Measurements from ENCODE around the gene MBD3L5.
"Not testable (repeated sequence)": the region's sequence is repeated elsewhere in the genome, so short reads cannot be mapped to it uniquely, and the experiment has no call there.

MBD3L5 gene

GRCh38 chr19:7030278-7030677, at the start of gene MBD3L5:
Gene MBD3L5, plus strand, starts transcription at chr19:7030578. Its CDS starts 34 bp downstream, at chr19:7030612.
- not testable (repeated sequence) for DNase-seq

- no peak for DNase-seq
These were observed 46.9 kb upstream of the MBD3L5 start for GRCh38 chr19:6983448-6983847.

GRCh38 chr19:6987850-6988249, 42.5 kb upstream of the MBD3L5 start:
- no peak for DNase-seq

- no peak for DNase-seq
These were observed 42.1 kb upstream of the MBD3L5 start for GRCh38 chr19:6988257-6988656.

GRCh38 chr19:6995054-6995453, 35.3 kb upstream of the MBD3L5 start:
- DNase-seq = no peak

DNA sequence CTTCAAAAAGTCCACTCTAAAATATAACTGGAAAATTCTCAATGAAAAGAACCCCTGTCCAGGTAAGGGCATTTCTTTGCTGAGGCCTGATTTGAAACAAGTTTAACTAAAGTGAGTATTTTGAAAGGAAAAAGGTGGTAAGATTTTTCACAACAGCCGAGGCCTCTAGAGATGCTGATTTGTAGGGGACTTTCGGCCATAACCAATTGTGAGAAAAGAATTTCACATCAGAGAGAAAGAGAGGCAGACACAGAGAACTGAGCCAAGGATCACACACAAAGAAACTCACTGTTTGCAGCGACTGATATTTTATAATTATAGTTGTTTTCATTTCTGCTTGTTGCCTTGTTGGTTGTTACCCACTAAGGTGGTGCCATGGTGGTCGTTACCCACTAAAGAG, 33.6 kb upstream of the MBD3L5 start:
- no peak for DNase-seq

- DNase-seq = no peak
These were observed 32.5 kb upstream of the MBD3L5 start for GRCh38 chr19:6997679-6998445.

- no peak for DNase-seq
These were observed 30.4 kb upstream of the MBD3L5 start for GRCh38 chr19:6999933-7000332.

GRCh38 chr19:7000333-7000732, 30.0 kb upstream of the MBD3L5 start:
- DNase-seq = no peak

DNA sequence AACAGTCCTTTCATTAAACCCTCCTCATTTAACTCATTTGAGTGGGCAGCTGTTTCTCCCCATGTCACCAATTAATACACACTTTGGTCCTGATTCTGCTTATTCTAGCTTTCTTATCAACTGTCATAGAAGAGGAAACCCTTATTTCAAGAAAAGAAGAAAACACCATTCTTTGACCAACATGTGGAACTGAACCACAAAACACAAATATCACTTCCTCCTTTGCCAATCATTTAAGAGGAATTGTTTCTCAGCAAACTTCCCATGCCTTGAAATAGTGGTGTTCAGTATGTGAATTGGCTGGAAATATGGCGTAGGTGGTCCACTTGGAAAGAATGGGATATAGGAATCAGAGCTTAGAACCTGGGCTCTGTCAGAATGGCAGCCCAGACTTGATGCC, 29.6 kb upstream of the MBD3L5 start:
- DNase-seq = no peak

DNA sequence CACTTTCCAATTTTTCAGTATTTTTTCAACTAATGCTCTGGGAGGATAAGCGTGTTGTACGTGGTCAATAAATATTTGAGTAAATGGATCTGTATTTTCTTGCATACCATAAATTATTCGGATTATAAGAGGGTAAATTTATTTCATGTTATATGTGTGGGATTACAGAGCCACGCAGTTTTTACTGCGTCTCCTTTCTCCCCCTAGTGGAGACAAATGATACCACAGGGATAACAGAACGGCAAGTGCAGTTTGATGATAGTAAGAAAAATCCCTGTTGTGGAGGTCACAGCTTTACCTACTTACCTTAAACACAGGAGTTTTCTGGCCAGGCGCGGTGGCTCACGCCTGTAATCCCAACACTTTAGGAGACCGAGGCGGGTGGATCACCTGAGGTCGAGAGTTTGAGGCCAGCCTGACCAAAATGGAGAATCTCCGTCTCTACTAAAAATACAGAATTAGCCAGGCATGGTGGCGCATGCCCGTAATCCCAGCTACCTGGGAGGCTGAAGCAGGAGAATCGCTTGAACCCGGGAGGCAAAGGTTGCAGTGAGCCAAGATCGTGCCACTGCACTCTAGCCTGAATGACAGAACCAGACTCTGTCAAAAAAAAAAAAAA, 26.0 kb upstream of the MBD3L5 start:
- no peak for DNase-seq

- DNase-seq = no peak
These were observed 24.2 kb upstream of the MBD3L5 start for GRCh38 chr19:7006135-7006704.

GRCh38 chr19:7007859-7008258, 22.5 kb upstream of the MBD3L5 start:
- DNase-seq = no peak

GRCh38 chr19:7010722-7011593, 19.4 kb upstream of the MBD3L5 start:
- DNase-seq = no peak

DNA sequence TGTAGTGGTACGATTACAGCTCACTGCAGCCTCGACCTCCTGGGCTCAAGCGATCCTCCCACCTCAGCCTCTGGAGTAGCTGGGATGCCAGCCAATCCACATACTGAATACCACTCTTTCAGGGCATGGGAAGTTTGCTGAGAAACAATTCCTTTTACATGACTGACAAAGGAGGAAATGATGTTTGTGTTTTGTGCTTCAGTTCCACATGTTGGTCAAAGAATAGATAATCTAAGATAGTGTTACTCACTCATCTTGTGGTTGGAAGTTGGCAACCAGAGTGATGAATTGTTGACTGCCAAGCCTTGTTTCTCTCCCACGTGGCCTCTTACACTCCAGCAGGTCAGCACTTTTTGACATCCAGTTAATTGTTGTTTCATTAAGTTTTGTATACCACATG, 16.7 kb upstream of the MBD3L5 start:
- no peak for DNase-seq

DNA sequence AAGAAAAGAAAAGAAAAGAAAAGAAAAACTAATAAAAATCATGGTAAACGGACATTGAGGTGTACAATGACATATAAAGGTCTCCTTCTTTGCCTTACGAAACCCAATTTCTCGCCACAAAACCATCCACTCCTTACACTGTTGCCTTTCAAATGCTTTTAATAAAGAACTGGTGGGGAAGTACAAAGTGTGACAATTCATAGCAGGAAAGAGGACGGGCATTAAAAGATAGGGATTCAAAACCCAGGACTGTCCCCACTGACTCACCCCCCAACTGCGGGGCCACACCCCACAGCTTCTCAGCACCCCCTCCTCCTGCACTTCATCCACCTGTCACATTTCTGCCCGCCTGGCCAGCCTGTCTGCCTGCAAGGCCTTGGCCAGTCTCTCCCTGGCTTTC, 11.6 kb upstream of the MBD3L5 start:
- DNase-seq = no peak

DNA sequence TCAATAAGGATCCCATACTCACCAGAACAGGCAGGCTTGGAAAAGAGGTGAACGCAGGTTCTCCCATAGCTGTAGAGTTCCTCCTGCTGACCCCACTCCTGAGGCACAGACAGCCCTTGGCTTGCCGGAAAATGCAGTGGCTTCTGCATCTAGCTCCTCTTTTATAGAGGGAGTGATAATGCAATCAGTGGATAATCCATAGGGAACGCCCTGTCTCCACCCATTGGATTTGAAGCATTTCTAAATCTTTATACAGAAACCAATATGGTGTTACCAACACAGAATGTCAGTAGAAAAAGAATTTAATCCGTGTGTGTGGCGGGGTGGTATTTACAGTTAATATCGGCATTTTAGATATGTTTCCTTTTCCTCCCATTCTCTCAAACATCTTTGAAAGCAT, 9.0 kb upstream of the MBD3L5 start, which contains the start of gene MBD3L2B:
Gene MBD3L2B, minus strand, starts transcription at position 101 of the 400 bp plus-strand sequence. Its CDS starts 34 bp downstream, at position 67.
- DNase-seq = not testable (repeated sequence)

- not testable (repeated sequence) for DNase-seq
These were observed 1.6 kb upstream of the MBD3L5 start for GRCh38 chr19:7028790-7029189.

DNA sequence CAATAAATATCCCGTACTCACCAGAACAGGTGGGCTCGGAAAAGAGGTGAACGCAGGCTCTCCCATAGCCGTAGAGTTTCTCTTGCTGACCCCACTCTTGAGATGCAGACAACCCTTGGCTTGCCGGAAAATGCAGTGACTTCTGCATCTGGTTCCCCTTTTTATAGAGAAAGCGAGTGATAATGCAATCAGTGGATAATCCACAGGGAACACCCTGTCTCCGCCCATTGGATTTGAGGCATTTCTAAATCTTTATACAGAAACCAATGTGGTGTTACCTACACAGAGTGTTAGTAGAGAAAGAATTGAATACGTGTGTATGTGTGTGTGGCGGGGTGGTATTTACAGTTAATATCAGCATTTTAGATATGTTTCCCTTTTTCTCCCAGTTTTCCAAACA, 9.7 kb downstream of the MBD3L5 start, which contains the start of gene MBD3L4:
Gene MBD3L4, minus strand, starts transcription at position 101 of the 400 bp plus-strand sequence. Its CDS starts 35 bp downstream, at position 66.
- DNase-seq = not testable (repeated sequence)

GRCh38 chr19:7041563-7041962, 11.2 kb downstream of the MBD3L5 start:
- not testable (repeated sequence) for DNase-seq

GRCh38 chr19:7049021-7049420, 18.6 kb downstream of the MBD3L5 start, which contains the start of gene MBD3L2:
Gene MBD3L2, plus strand, starts transcription at chr19:7049321. Its CDS starts 53 bp downstream, at chr19:7049374.
- DNase-seq = not testable (repeated sequence)

DNA sequence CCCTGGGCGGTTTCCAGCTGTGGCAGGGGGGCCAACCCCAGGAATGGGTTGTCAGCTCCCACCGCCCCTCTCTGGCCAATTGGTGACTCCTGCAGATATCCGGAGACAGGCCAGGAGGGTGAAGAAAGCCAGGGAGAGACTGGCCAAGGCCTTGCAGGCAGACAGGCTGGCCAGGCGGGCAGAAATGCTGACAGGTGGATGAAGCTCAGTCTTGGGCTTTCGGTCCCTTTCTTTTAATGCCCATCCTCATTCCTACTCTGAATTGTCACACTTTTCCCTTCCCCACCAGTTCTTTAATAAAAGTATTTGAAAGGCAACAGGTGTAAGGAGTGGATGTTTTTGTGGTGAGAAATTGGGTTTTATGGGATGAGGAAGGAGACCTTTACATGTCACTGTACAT, 21.0 kb downstream of the MBD3L5 start:
- not testable (repeated sequence) for DNase-seq

DNA sequence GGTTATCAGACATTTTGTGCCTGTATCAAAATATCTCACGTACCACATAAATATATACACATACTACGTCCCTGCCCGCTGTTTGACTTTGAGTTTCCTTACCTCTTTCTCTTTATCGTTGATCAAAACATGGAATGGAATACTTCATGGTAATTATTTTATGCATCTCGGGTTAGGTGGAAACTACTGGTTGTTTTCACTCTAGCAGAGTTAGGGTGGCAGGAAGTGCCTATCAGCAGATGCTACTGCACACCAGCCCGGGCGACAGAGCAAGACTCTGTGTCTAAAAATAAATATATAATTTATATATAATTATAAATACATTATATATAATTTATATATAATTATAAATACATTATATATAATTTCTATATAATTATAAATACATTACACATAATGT, 22.5 kb downstream of the MBD3L5 start:
- not testable (repeated sequence) for DNase-seq

All from NCI-H524 treated with DMSO at 0.1 percent for 48 hours (cell line).